Measurements from ENCODE around the gene PDZD2. TPM values are rescaled to one million over a fixed set of nuclear protein-coding genes. Genes with fewer than 3 reads are reported as not detected.

PDZD2 gene
- total and polyA plus RNA-seq, 2 experiments from 2014 or later, result 8.3 to 16.9 TPM

GRCh38 chr5:31992377-31992776 is 353.4 kb downstream of the PDZD2 start (continued):
- no peak for TF ChIP-seq ZNF462 (CRISPR knock-in tag; IDR thresholded peaks at IDR 0.05)
- TF ChIP-seq, protein P1, sequence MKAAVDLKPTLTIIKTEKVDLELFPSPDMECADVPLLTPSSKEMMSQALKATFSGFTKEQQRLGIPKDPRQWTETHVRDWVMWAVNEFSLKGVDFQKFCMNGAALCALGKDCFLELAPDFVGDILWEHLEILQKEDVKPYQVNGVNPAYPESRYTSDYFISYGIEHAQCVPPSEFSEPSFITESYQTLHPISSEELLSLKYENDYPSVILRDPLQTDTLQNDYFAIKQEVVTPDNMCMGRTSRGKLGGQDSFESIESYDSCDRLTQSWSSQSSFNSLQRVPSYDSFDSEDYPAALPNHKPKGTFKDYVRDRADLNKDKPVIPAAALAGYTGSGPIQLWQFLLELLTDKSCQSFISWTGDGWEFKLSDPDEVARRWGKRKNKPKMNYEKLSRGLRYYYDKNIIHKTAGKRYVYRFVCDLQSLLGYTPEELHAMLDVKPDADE (IDR thresholded peaks at IDR 0.05), result no peak
- TF ChIP-seq CREB1 (CRISPR knock-in tag; IDR thresholded peaks at IDR 0.05; ENCODE audit: low read depth), result no peak
- no peak for TF ChIP-seq POLR2AphosphoS5 (IDR thresholded peaks at IDR 0.05; ENCODE audit: low read depth)
- TF ChIP-seq, protein P2, sequence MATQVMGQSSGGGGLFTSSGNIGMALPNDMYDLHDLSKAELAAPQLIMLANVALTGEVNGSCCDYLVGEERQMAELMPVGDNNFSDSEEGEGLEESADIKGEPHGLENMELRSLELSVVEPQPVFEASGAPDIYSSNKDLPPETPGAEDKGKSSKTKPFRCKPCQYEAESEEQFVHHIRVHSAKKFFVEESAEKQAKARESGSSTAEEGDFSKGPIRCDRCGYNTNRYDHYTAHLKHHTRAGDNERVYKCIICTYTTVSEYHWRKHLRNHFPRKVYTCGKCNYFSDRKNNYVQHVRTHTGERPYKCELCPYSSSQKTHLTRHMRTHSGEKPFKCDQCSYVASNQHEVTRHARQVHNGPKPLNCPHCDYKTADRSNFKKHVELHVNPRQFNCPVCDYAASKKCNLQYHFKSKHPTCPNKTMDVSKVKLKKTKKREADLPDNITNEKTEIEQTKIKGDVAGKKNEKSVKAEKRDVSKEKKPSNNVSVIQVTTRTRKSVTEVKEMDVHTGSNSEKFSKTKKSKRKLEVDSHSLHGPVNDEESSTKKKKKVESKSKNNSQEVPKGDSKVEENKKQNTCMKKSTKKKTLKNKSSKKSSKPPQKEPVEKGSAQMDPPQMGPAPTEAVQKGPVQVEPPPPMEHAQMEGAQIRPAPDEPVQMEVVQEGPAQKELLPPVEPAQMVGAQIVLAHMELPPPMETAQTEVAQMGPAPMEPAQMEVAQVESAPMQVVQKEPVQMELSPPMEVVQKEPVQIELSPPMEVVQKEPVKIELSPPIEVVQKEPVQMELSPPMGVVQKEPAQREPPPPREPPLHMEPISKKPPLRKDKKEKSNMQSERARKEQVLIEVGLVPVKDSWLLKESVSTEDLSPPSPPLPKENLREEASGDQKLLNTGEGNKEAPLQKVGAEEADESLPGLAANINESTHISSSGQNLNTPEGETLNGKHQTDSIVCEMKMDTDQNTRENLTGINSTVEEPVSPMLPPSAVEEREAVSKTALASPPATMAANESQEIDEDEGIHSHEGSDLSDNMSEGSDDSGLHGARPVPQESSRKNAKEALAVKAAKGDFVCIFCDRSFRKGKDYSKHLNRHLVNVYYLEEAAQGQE (IDR thresholded peaks at IDR 0.05; ENCODE audit: unreplicated experiment), result no peak
- no peak for TF ChIP-seq ZNF114 (CRISPR knock-in tag; IDR thresholded peaks at IDR 0.05)

All from GM23338 (cell line).